Esophagus squamous epithelium (tissue), 5 donors: Measurements from ENCODE around the gene KIRREL1. TPM values are rescaled to one million over a fixed set of nuclear protein-coding genes. Genes with fewer than 3 reads are reported as not detected.

Experiments used
- DNase-seq: peaks from one replicate; lab custom pipeline; 2025; lab: John Stamatoyannopoulos, UW
- H3K27ac ChIP-seq, 4 donors: fragments of 200-600 bp; sonication (generic); one replicate each; pipeline ENCODE4 v1.5.1; 2016 to 2019; ENCODE audit warnings: mild to moderate bottlenecking in 1 of 4
- H3K27me3 ChIP-seq, 4 donors: fragments of 200-600 bp; sonication (generic); 1 replicate in 3 of 4; 2 replicates in 1 of 4; pipeline versions ENCODE4 v1.5.1 to v1.6.0; 2017 to 2021; ENCODE audit warnings: antibody characterized with exemption in 1 of 4
- H3K36me3 ChIP-seq, 3 donors: fragments of 200-600 bp; sonication (generic); one replicate each; pipeline ENCODE4 v1.5.1; 2016 to 2019
- H3K4me1 ChIP-seq, 3 donors: fragments of 200-600 bp; sonication (generic); one replicate each; pipeline ENCODE4 v1.5.1; 2017 to 2019
- H3K4me3 ChIP-seq, 4 donors: fragments of 200-600 bp; sonication (generic); 1 replicate in 3 of 4; 2 replicates in 1 of 4; pipeline ENCODE4 v1.5.1; 2016 to 2019; ENCODE audit warnings: mild to moderate bottlenecking in 2 of 4, moderate library complexity in 1 of 4
- H3K9me3 ChIP-seq, 3 donors: fragments of 200-600 bp; sonication (generic); one replicate each; pipeline ENCODE4 v1.5.1; 2016 to 2019
- POLR2A ChIP-seq, 4 donors: fragments of 450-650 bp; IDR thresholded peaks; one replicate each; pipeline ENCODE4 v1.6.1; 2017; ENCODE audit warnings: antibody characterized with exemption in 4 of 4, mild to moderate bottlenecking in 4 of 4, moderate library complexity in 3 of 4
- WGBS, 2 donors: methylation state at CpG; one replicate each; pipeline ENCODE4 v1.1.5; 2018; 5-methylcytosine and 5-hydroxymethylcytosine counted together
- intact Hi-C: fragments of 100-400 bp; cut with DNase I; formaldehyde crosslinking; loops from one replicate; pipeline ENCODE4 v1.15.0; 2022
- total RNA-seq, 4 donors: library from RNA; depleted of rRNA; stranded (reverse); fragments of >200 nt; gene quantifications; one replicate each; pipeline ENCODE4 v1.1.0, GENCODE V29; 2016
- TF ChIP-seq, protein P1 (sequence below), 6 experiments: fragments of 450-650 bp in 4 of 6; fragments of 200-600 bp in 2 of 6; sonication (generic) in 2 of 6; IDR thresholded peaks; one replicate each; pipeline ENCODE4 v1.5.1; 2016 to 2019; ENCODE audit warnings: antibody characterized with exemption in 6 of 6, mild to moderate bottlenecking in 4 of 6, moderate library complexity in 4 of 6
- donor health status: DM: yes; HTN: yes; CAD: no.

Gene KIRREL1
- total RNA-seq, 4 donors from 2014 or later: 3.6 to 18.9 (median 15.2) TPM

DNA sequence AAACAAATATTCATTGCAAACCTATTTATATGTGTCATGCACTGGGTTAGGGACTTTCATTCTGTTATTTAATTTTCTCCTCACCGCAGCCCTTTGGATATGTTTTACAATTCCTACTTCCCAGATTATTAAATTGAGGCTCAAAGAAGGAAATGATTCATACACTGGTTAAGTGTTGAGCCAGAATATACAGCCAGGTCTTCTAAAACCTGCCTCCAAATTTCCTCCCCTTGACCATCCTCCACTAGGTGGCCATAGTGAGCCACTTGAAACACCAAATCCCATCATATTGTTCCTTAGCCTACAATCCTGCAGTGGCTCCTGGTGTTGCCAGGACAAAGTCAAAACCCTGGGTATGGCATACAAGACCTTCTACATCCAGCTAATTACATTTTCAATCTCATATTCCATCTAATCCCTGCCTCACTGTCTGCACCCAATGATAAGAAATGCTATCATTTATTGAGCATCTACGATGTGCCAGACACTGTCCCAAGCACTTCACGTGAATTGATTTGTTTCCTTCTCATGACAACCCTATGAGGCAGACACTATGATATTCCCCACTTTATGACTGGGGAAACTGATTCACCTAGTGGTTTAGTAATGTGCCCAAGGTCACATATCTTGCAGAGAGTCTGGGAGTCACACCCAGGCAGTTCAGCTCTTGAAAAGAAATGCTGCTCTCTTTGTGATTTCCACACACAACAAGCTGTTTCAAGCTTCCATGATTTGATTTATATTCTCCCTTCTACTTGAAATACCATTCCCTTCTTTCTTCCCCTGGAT, 23.6 kb upstream of the KIRREL1 start:
- WGBS, 2 donors: 54 to 57% methylated on average over 3 of the region's 3 CpGs
- intact Hi-C loops: loop anchor here (5.0 kb wide), 1 partner anchor 147 kb away; no protein-coding TSS in a partner anchor
- no peak for TF ChIP-seq POLR2A (IDR thresholded peaks at IDR 0.05)
- TF ChIP-seq, protein P1, sequence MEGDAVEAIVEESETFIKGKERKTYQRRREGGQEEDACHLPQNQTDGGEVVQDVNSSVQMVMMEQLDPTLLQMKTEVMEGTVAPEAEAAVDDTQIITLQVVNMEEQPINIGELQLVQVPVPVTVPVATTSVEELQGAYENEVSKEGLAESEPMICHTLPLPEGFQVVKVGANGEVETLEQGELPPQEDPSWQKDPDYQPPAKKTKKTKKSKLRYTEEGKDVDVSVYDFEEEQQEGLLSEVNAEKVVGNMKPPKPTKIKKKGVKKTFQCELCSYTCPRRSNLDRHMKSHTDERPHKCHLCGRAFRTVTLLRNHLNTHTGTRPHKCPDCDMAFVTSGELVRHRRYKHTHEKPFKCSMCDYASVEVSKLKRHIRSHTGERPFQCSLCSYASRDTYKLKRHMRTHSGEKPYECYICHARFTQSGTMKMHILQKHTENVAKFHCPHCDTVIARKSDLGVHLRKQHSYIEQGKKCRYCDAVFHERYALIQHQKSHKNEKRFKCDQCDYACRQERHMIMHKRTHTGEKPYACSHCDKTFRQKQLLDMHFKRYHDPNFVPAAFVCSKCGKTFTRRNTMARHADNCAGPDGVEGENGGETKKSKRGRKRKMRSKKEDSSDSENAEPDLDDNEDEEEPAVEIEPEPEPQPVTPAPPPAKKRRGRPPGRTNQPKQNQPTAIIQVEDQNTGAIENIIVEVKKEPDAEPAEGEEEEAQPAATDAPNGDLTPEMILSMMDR (IDR thresholded peaks at IDR 0.05): peak; percentile 56 to 78 (median 61)
- Histone ChIP-seq H3K27me3 (no peaks in the 10 kb centered on the region), H3K9me3 (peaks cover 0 to 5% (median 0%) of the 10 kb centered on the region in 3 donors), H3K4me1 (peaks cover 0 to 15% (median 14%) of the 10 kb centered on the region in 3 donors), H3K27ac (no peak overlapping the region), H3K36me3 (no peaks in the 10 kb centered on the region), H3K4me3 (no peak overlapping the region)
- DNase-seq: no peak

DNA sequence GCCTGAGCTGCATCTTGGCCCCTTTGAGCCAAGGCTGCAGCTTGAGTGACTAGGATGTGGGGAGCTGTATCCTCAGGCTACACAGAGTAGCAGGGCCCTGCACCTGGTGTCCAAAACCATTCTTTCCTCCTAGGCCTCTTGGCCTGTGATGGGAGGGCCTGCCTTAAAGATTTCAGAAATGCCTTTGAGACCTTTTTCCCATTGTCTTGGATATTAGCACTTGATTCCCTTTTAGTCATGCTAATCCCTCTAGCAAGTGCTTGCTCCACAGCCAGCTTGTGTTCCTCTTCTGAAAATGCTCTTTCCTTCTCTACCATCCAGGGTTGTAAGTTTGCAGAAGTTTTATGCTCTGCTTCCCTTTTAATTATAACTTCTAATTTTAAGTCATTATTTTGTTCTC, 21.7 kb upstream of the KIRREL1 start:
- Histone ChIP-seq H3K4me1 (peaks cover 0 to 15% (median 14%) of the 10 kb centered on the region in 3 donors), H3K27me3 (peaks cover 0 to 7% (median 0%) of the 10 kb centered on the region in 4 donors), H3K36me3 (no peaks in the 10 kb centered on the region), H3K27ac (no peak overlapping the region), H3K4me3 (no peak overlapping the region), H3K9me3 (peaks cover 0 to 5% (median 0%) of the 10 kb centered on the region in 3 donors)
- intact Hi-C loops: no loop called here
- TF ChIP-seq, protein P1 (IDR thresholded peaks at IDR 0.05): no peak
- TF ChIP-seq POLR2A (IDR thresholded peaks at IDR 0.05): no peak
- DNase-seq: no peak

DNA sequence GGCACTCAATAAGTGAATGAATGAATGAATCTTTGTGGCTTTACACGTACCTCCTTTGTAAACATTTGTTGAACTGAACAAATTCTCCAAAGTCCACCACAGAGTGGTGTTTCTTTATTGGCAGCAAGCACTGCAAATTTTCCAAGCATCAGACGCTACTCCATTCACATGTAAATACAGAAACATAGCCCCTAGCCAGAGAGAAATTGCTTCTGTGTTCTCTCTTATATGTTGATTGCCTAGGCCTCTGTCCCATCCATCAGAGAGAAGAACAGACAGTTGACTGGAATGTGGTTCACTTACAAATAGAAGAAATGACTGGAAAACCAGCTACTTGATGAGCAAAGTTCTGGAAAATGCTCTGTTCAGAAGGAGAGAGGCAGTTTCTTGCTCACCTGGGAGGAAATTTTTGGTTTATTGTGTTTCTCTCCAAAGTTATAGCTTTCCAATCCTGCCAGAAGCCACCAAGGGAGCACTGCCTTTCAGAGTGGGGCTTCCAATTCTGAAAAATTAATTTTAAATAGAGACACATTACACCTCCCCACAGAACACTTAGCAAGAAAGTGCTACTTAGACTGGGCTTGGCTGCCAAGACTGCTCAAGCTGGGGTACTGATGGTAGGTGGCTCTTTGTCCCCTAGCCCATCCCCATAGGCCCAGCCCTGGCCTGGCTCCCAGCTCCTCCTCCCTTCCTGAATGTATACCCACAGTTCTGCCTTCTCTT, 18.1 kb upstream of the KIRREL1 start:
- Histone ChIP-seq H3K9me3 (peaks cover 0 to 5% (median 0%) of the 10 kb centered on the region in 3 donors), H3K4me3 (no peak overlapping the region), H3K36me3 (no peaks in the 10 kb centered on the region), H3K27ac (no peak overlapping the region), H3K4me1 (peaks cover 0 to 9% (median 0%) of the 10 kb centered on the region in 3 donors), H3K27me3 (peaks cover 0 to 31% (median 0%) of the 10 kb centered on the region in 4 donors)
- 39 to 61% methylated on average over 2 of the region's 2 CpGs for WGBS, 2 donors
- TF ChIP-seq, protein P1 (IDR thresholded peaks at IDR 0.05): no peak
- no peak for TF ChIP-seq POLR2A (IDR thresholded peaks at IDR 0.05)
- intact Hi-C loops: no loop called here
- no peak for DNase-seq

DNA sequence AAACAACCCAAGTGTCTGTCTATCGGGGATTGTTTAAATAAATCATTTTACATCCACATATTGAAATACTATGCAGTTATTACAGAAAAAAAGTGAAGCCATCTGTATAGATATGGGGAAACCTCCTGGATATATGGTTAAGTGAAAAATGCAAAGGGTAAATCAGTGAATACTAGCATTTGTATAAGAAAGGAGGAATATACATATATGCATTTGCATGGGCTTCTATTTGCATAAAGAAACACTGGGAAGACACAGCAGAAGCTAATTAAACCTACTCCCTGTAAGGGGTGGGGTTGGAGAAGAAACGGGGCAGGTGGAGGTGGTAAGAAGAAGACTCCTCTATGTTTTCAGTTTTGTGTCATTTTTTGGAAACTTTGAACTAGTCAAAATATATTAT, 16.6 kb upstream of the KIRREL1 start:
- intact Hi-C loops: no loop called here
- Histone ChIP-seq H3K4me1 (peaks cover 0 to 9% (median 0%) of the 10 kb centered on the region in 3 donors), H3K36me3 (no peaks in the 10 kb centered on the region), H3K9me3 (no peaks in the 10 kb centered on the region), H3K27ac (no peak overlapping the region), H3K27me3 (peaks cover 0 to 31% (median 0%) of the 10 kb centered on the region in 4 donors), H3K4me3 (no peak overlapping the region)
- 78 to 87% methylated on average over 2 of the region's 2 CpGs for WGBS, 2 donors
- TF ChIP-seq POLR2A (IDR thresholded peaks at IDR 0.05): no peak
- TF ChIP-seq, protein P1 (IDR thresholded peaks at IDR 0.05): no peak
- no peak for DNase-seq
